Kidney glomerular epithelial cell (primary cell): ENCODE measurements around the gene NELL1.
A peak's percentile ranks its signal among the peaks of the same experiment; 100 is the strongest.

Experiments
- DNase-seq: peaks from one replicate; lab custom pipeline; 2025; lab: John Stamatoyannopoulos, UW

The NELL1 gene

GRCh38 chr11:21421711-21422329 is 752.4 kb downstream of the NELL1 start:
- no peak for DNase-seq

- DNase-seq, result no peak
Observed at GRCh38 chr11:21426931-21427330, 757.5 kb downstream of the NELL1 start.

- no peak for DNase-seq
Observed at GRCh38 chr11:21427726-21428125, 758.3 kb downstream of the NELL1 start.

- no peak for DNase-seq
Observed at GRCh38 chr11:21428796-21429195, 759.4 kb downstream of the NELL1 start.

- no peak for DNase-seq
Observed at GRCh38 chr11:21429401-21429800, 760.0 kb downstream of the NELL1 start.

- DNase-seq, result no peak
Observed at GRCh38 chr11:21430537-21430936, 761.2 kb downstream of the NELL1 start.

GRCh38 chr11:21446939-21447590 is 777.7 kb downstream of the NELL1 start:
- no peak for DNase-seq

GRCh38 chr11:21447871-21448270 is 778.5 kb downstream of the NELL1 start:
- no peak for DNase-seq

- no peak for DNase-seq
Observed at GRCh38 chr11:21456186-21456585, 786.8 kb downstream of the NELL1 start.

- DNase-seq, result no peak
Observed at GRCh38 chr11:21460082-21460481, 790.7 kb downstream of the NELL1 start.

GRCh38 chr11:21461701-21462100 is 792.3 kb downstream of the NELL1 start:
- DNase-seq, result no peak

GRCh38 chr11:21464601-21465193 is 795.3 kb downstream of the NELL1 start:
- DNase-seq, result peak; percentile 44

GRCh38 chr11:21465203-21465602 is 795.8 kb downstream of the NELL1 start:
- DNase-seq, result no peak

- no peak for DNase-seq
Observed at GRCh38 chr11:21465920-21466319, 796.5 kb downstream of the NELL1 start.

GRCh38 chr11:21470521-21470920 is 801.1 kb downstream of the NELL1 start:
- no peak for DNase-seq

- DNase-seq, result peak; percentile 81
Observed at GRCh38 chr11:21472261-21472660, 802.9 kb downstream of the NELL1 start.

GRCh38 chr11:21474529-21474928 is 805.1 kb downstream of the NELL1 start:
- no peak for DNase-seq

GRCh38 chr11:21475276-21475675 is 805.9 kb downstream of the NELL1 start:
- no peak for DNase-seq

- DNase-seq, result no peak
Observed at GRCh38 chr11:21476588-21476987, 807.2 kb downstream of the NELL1 start.

GRCh38 chr11:21480240-21480639 is 810.9 kb downstream of the NELL1 start:
- DNase-seq, result no peak

GRCh38 chr11:21481255-21481654 is 811.9 kb downstream of the NELL1 start:
- DNase-seq, result no peak

GRCh38 chr11:21484039-21484438 is 814.7 kb downstream of the NELL1 start:
- DNase-seq, result no peak

- DNase-seq, result no peak
Observed at GRCh38 chr11:21485006-21485405, 815.6 kb downstream of the NELL1 start.

GRCh38 chr11:21485426-21485825 is 816.0 kb downstream of the NELL1 start:
- DNase-seq, result no peak
